Measurements from ENCODE around the gene ASCL2.

GRCh38 chr11:2315395-2316168 is 45.2 kb upstream of the ASCL2 start:
- no peak for TF ChIP-seq CTCF (IDR thresholded peaks at IDR 0.05; ENCODE audit: poor library complexity)
- no peak for TF ChIP-seq EZH2 (IDR thresholded peaks at IDR 0.05; ENCODE audit: borderline replicate concordance)
- TF ChIP-seq EZH2phosphoT487 (IDR thresholded peaks at IDR 0.05; ENCODE audit: low read depth, severe bottlenecking, unreplicated experiment), result no peak

Measured in hepatocyte (in vitro differentiated cells).